ENCODE results near the gene PEDS1.

The PEDS1 gene

GRCh38 chr20:50165684-50166554 is 12.4 kb upstream of the PEDS1 start (continued):
- no peak for TF ChIP-seq ZNF658 (tag by site-specific recombination; IDR thresholded peaks at IDR 0.05)
- TF ChIP-seq ZNF354C (tag by site-specific recombination; IDR thresholded peaks at IDR 0.05; ENCODE audit: borderline replicate concordance, low read depth), result no peak
- no peak for TF ChIP-seq ZFP41 (tag by site-specific recombination; IDR thresholded peaks at IDR 0.05; ENCODE audit: borderline replicate concordance)
- TF ChIP-seq ZNF26 (tag by site-specific recombination; IDR thresholded peaks at IDR 0.05), result no peak
- TF ChIP-seq ZNF48 (tag by site-specific recombination; IDR thresholded peaks at IDR 0.05), result no peak
- no peak for TF ChIP-seq ZNF473 (tag by site-specific recombination; IDR thresholded peaks at IDR 0.05)
- no peak for TF ChIP-seq ZNF174 (tag by site-specific recombination; IDR thresholded peaks at IDR 0.05)
- TF ChIP-seq, protein P1, sequence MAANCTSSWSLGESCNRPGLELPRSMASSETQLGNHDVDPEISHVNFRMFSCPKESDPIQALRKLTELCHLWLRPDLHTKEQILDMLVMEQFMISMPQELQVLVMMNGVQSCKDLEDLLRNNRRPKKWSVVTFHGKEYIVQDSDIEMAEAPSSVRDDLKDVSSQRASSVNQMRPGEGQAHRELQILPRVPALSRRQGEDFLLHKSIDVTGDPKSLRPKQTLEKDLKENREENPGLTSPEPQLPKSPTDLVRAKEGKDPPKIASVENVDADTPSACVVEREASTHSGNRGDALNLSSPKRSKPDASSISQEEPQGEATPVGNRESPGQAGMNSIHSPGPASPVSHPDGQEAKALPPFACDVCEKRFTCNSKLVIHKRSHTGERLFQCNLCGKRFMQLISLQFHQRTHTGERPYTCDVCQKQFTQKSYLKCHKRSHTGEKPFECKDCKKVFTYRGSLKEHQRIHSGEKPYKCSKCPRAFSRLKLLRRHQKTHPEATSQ (tag by site-specific recombination; IDR thresholded peaks at IDR 0.05), result peak; percentile 88; the same call in 1 of the 2 replicates
- no peak for TF ChIP-seq ZNF621 (tag by site-specific recombination; IDR thresholded peaks at IDR 0.05)
- 0 out of 2 replicates have a peak, but pooled peaks have one; percentile 42 for TF ChIP-seq TCF7L2 (IDR thresholded peaks at IDR 0.05; ENCODE audit: borderline replicate concordance, low read depth, low read length)
- TF ChIP-seq PRDM6 (tag by site-specific recombination; IDR thresholded peaks at IDR 0.05), result peak; percentile 85
- TF ChIP-seq ZNF366 (tag by site-specific recombination; conservative IDR thresholded peaks at IDR 0.05), result peak; percentile 95
- TF ChIP-seq ZFP37 (tag by site-specific recombination; IDR thresholded peaks at IDR 0.05), result peak; percentile 83; the same call in 1 of the 2 replicates
- TF ChIP-seq SP3 (tag by site-specific recombination; IDR thresholded peaks at IDR 0.05), result peak; percentile 72
- TF ChIP-seq ZNF600 (tag by site-specific recombination; IDR thresholded peaks at IDR 0.05), result peak; percentile 94
- TF ChIP-seq ZBTB20 (tag by site-specific recombination; IDR thresholded peaks at IDR 0.05), result peak; percentile 44; the same call in 1 of the 2 replicates
- no peak; the same call in 1 of the 2 replicates for TF ChIP-seq ZNF221 (tag by site-specific recombination; IDR thresholded peaks at IDR 0.05; ENCODE audit: borderline replicate concordance)
- TF ChIP-seq GFI1B (tag by site-specific recombination; IDR thresholded peaks at IDR 0.05), result 0 out of 2 replicates have a peak, but pooled peaks have one; percentile 34
- TF ChIP-seq ZFP3 (tag by site-specific recombination; IDR thresholded peaks at IDR 0.05; ENCODE audit: low read depth), result no peak
- peak; percentile 69 for TF ChIP-seq FEZF1 (tag by site-specific recombination; IDR thresholded peaks at IDR 0.05)
- no peak for TF ChIP-seq ZNF132 (tag by site-specific recombination; IDR thresholded peaks at IDR 0.05; ENCODE audit: borderline replicate concordance)
- TF ChIP-seq ZNF501 (tag by site-specific recombination; IDR thresholded peaks at IDR 0.05), result no peak; the same call in 1 of the 2 replicates
- TF ChIP-seq ZNF302 (tag by site-specific recombination; IDR thresholded peaks at IDR 0.05; ENCODE audit: low read depth), result no peak
- TF ChIP-seq ZNF138 (tag by site-specific recombination; IDR thresholded peaks at IDR 0.05; ENCODE audit: borderline replicate concordance), result no peak
- TF ChIP-seq KLF9 (tag by site-specific recombination; IDR thresholded peaks at IDR 0.05; ENCODE audit: low read depth), result peak; percentile 85
- no peak for TF ChIP-seq ZNF677 (tag by site-specific recombination; IDR thresholded peaks at IDR 0.05)
- TF ChIP-seq ZNF624 (tag by site-specific recombination; IDR thresholded peaks at IDR 0.05), result no peak
- TF ChIP-seq EGR2 (tag by site-specific recombination; IDR thresholded peaks at IDR 0.05; ENCODE audit: low read depth), result peak; percentile 57; the same call in 1 of the 2 replicates
- no peak for TF ChIP-seq ZNF266 (tag by site-specific recombination; IDR thresholded peaks at IDR 0.05; ENCODE audit: low read depth)
- TF ChIP-seq, protein P2, sequence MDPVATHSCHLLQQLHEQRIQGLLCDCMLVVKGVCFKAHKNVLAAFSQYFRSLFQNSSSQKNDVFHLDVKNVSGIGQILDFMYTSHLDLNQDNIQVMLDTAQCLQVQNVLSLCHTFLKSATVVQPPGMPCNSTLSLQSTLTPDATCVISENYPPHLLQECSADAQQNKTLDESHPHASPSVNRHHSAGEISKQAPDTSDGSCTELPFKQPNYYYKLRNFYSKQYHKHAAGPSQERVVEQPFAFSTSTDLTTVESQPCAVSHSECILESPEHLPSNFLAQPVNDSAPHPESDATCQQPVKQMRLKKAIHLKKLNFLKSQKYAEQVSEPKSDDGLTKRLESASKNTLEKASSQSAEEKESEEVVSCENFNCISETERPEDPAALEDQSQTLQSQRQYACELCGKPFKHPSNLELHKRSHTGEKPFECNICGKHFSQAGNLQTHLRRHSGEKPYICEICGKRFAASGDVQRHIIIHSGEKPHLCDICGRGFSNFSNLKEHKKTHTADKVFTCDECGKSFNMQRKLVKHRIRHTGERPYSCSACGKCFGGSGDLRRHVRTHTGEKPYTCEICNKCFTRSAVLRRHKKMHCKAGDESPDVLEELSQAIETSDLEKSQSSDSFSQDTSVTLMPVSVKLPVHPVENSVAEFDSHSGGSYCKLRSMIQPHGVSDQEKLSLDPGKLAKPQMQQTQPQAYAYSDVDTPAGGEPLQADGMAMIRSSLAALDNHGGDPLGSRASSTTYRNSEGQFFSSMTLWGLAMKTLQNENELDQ (tag by site-specific recombination; IDR thresholded peaks at IDR 0.05; ENCODE audit: low read depth), result no peak
- 0 out of 2 replicates have a peak, but pooled peaks have one; percentile 43 for TF ChIP-seq ZNF10 (tag by site-specific recombination; IDR thresholded peaks at IDR 0.05)
- no peak for TF ChIP-seq ZNF426 (tag by site-specific recombination; IDR thresholded peaks at IDR 0.05)
- no peak for TF ChIP-seq ZNF626 (tag by site-specific recombination; IDR thresholded peaks at IDR 0.05)
- peak; percentile 95 for TF ChIP-seq SCRT2 (tag by site-specific recombination; IDR thresholded peaks at IDR 0.05)
